T-helper 2 cell (primary cell): ENCODE results near the gene EXOC1.
A peak's percentile ranks its signal among the peaks of the same experiment; 100 is the strongest.

Experiments
- DNase-seq, 5 experiments: peaks; one replicate each; pipeline versions ENCODE4 v3.0.0 to v3.0.0-alpha.2; 2012 to 2022

Gene EXOC1

GRCh38 chr4:55854129-55854528 is 681 bp downstream of the EXOC1 start:
- peak in 1 of 5 experiments; percentile 19 for DNase-seq

GRCh38 chr4:55857586-55857985 is 4.1 kb downstream of the EXOC1 start:
- no peak for DNase-seq

GRCh38 chr4:55859711-55860110 is 6.3 kb downstream of the EXOC1 start:
- no peak for DNase-seq

GRCh38 chr4:55864577-55865223 is 11.3 kb downstream of the EXOC1 start:
- DNase-seq = no peak

GRCh38 chr4:55865228-55865806 is 11.9 kb downstream of the EXOC1 start:
- DNase-seq = no peak

GRCh38 chr4:55866290-55866907 is 13.0 kb downstream of the EXOC1 start:
- DNase-seq = peak in 1 of 5 experiments; percentile 22

GRCh38 chr4:55866973-55867574 is 13.6 kb downstream of the EXOC1 start:
- DNase-seq = peak in 1 of 5 experiments; percentile 71

- no peak for DNase-seq
These were observed 15.2 kb downstream of the EXOC1 start for GRCh38 chr4:55868581-55869090.

GRCh38 chr4:55871299-55871800 is 17.9 kb downstream of the EXOC1 start:
- no peak for DNase-seq

GRCh38 chr4:55874831-55875230 is 21.4 kb downstream of the EXOC1 start:
- DNase-seq = no peak

GRCh38 chr4:55876387-55876786 is 22.9 kb downstream of the EXOC1 start:
- no peak for DNase-seq

- DNase-seq = no peak
These were observed 25.8 kb downstream of the EXOC1 start for GRCh38 chr4:55879224-55879623.

- DNase-seq = no peak
These were observed 27.3 kb downstream of the EXOC1 start for GRCh38 chr4:55880652-55881280.

GRCh38 chr4:55884093-55884850 is 30.8 kb downstream of the EXOC1 start:
- DNase-seq = no peak

- DNase-seq = no peak
These were observed 31.4 kb downstream of the EXOC1 start for GRCh38 chr4:55884851-55885219.

GRCh38 chr4:55887594-55887993 is 34.1 kb downstream of the EXOC1 start:
- no peak for DNase-seq

- DNase-seq = no peak
These were observed 38.7 kb downstream of the EXOC1 start for GRCh38 chr4:55892156-55892555.

GRCh38 chr4:55896622-55897021 is 43.2 kb downstream of the EXOC1 start:
- DNase-seq = no peak

- no peak for DNase-seq
These were observed 49.2 kb downstream of the EXOC1 start for GRCh38 chr4:55902677-55903076.

- DNase-seq = no peak
These were observed 50.1 kb downstream of the EXOC1 start for GRCh38 chr4:55903577-55903976.

GRCh38 chr4:55904576-55904975 is 51.1 kb downstream of the EXOC1 start:
- DNase-seq = no peak

GRCh38 chr4:55906323-55906722 is 52.9 kb downstream of the EXOC1 start:
- no peak for DNase-seq
